Right lobe of liver (tissue), 6 donors: ENCODE data around the gene ATR. TPM values are rescaled to one million over a fixed set of nuclear protein-coding genes. Genes with fewer than 3 reads are reported as not detected.
"Not testable (repeated sequence)": the region's sequence is repeated elsewhere in the genome, so short reads cannot be mapped to it uniquely, and the experiment has no call there.

Source experiments
- ATAC-seq, 4 donors: fragments of 200-7000 bp; cut with Tn5 transposase; one replicate each; pipeline ENCODE4 v1.9.1; 2020; ENCODE audit warnings: mild to moderate bottlenecking in 4 of 4, moderate library complexity in 4 of 4
- DNase-seq, 3 donors: peaks; one replicate each; pipeline ENCODE4 v3.0.0-alpha.2; 2020
- H3K27ac ChIP-seq, 3 donors: fragments of 200-600 bp; one replicate each; pipeline ENCODE4 v1.8.0; 2022
- H3K27me3 ChIP-seq, 2 donors: fragments of 200-600 bp; one replicate each; pipeline ENCODE4 v1.8.0; 2022
- H3K36me3 ChIP-seq, 4 donors: fragments of 200-600 bp; sonication (generic) in 1 of 4; one replicate each; pipeline versions ENCODE4 v1.5.1 to v1.8.0; 2017 to 2022; ENCODE audit warnings: control low read depth in 1 of 4
- H3K4me1 ChIP-seq, 4 donors: fragments of 200-600 bp; sonication (generic) in 1 of 4; one replicate each; pipeline versions ENCODE4 v1.5.1 to v1.8.0; 2017 to 2022; ENCODE audit warnings: control low read depth in 1 of 4
- H3K4me3 ChIP-seq, 3 donors: fragments of 200-600 bp; one replicate each; pipeline ENCODE4 v1.8.0; 2022
- H3K9me3 ChIP-seq, 4 donors: fragments of 200-600 bp; sonication (generic) in 1 of 4; one replicate each; pipeline versions ENCODE4 v1.5.1 to v1.8.0; 2017 to 2022; ENCODE audit warnings: control low read depth in 1 of 4
- CTCF ChIP-seq, 4 donors: fragments of 200-600 bp in 3 of 4; fragments of 450-650 bp in 1 of 4; IDR thresholded peaks; one replicate each; pipeline versions ENCODE4 v1.5.1 to v1.8.0; 2016 to 2022; ENCODE audit warnings: antibody characterized with exemption in 4 of 4, mild to moderate bottlenecking in 2 of 4
- POLR2A ChIP-seq: fragments of 450-650 bp; IDR thresholded peaks from one replicate; pipeline ENCODE4 v1.6.1; 2017; ENCODE audit warnings: antibody characterized with exemption, mild to moderate bottlenecking
- WGBS: methylation state at CpG from one replicate; pipeline ENCODE4 v1.1.6; 2018; ENCODE audit warnings: low coverage, low lambda C conversion rate; ENCODE audit not compliant: insufficient coverage; ENCODE audit errors: missing lambda C conversion rate; 5-methylcytosine and 5-hydroxymethylcytosine counted together
- intact Hi-C, 2 donors: fragments of 100-400 bp; cut with DNase I; formaldehyde crosslinking; loops; one replicate each; pipeline versions ENCODE4 v1.11.2 to v1.14.1; 2022
- total RNA-seq, 6 experiments: library from RNA; depleted of rRNA in 2 of 6; stranded (reverse); fragments of >200 nt in 2 of 6; fragmentation: NEBNext Ultra II Directional in 3 of 6; extraction: Animal tissue kit (Norgen Biotek cat#: 25700) in 3 of 6; gene quantifications; one replicate each; pipeline versions ENCODE4 v1.1.0 to v1.2.4, GENCODE V29; 2016 to 2023
- donor health status: DM: no; HTN: yes; CAD: no.
- donor health status: DM: no; HTN: no; CAD: no.
- donor health status: DM: no; HTN: no; CAD: no.
- donor health status: DM: no; HTN: yes; CAD: no.
- donor health status: DM: no; HTN: yes; CAD: no.

The ATR gene
- total RNA-seq, 6 experiments from 2014 or later, result 8.0 to 26.9 (median 15.7) TPM

DNA sequence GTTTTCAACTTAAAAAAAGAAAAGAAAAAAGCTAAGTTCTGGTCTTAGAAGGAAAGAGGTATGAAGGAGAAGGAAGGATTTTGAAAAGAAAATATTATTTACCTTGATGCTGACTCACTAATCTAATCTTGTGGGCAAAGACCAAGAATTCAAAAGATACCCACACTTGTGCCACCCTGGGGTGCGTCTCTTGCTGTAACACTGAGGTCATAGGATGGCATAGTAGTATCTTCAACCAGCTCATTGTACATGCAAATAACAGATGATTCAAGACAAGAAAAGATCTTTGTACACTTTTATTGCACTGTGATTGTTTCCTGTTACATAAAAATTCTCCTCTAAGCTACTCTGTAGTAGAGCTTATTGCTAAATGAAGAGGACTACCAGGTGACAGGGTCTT lies 35.0 kb upstream of the ATR start:
- no peaks in the 10 kb centered on the region for H3K4me1 ChIP-seq
- H3K27me3 ChIP-seq, result no peaks in the 10 kb centered on the region
- no peak for DNase-seq
- ATAC-seq, result peak in 1 of 4 donors; percentile 48
- TF ChIP-seq CTCF (IDR thresholded peaks at IDR 0.05) (no peak), POLR2A (no peak)
- H3K36me3 ChIP-seq, result no peaks in the 10 kb centered on the region
- H3K9me3 ChIP-seq, result no peaks in the 10 kb centered on the region
- H3K27ac ChIP-seq, result no peak overlapping the region
- intact Hi-C loops, result no loop called here
- H3K4me3 ChIP-seq, result no peak overlapping the region
- 75% methylated on average over 1 of the region's 1 CpG for WGBS

- intact Hi-C loops, result no loop called here
- H3K36me3 ChIP-seq, result no peaks in the 10 kb centered on the region
- H3K27ac ChIP-seq, result no peak overlapping the region
- WGBS, result 100% methylated on average over 1 of the region's 1 CpG
- no peak overlapping the region for H3K4me3 ChIP-seq
- no peaks in the 10 kb centered on the region for H3K9me3 ChIP-seq
- no peak for TF ChIP-seq POLR2A
- TF ChIP-seq CTCF (IDR thresholded peaks at IDR 0.05), result no peak
- ATAC-seq (no peak), DNase-seq (no peak)
- H3K27me3 ChIP-seq, result no peaks in the 10 kb centered on the region
- no peaks in the 10 kb centered on the region for H3K4me1 ChIP-seq
These were observed 32.7 kb upstream of the ATR start for GRCh38 chr3:142611206-142611605.

GRCh38 chr3:142609136-142609535 lies 30.6 kb upstream of the ATR start:
- H3K4me3 ChIP-seq, result no peak overlapping the region
- intact Hi-C loops, result no loop called here

DNA sequence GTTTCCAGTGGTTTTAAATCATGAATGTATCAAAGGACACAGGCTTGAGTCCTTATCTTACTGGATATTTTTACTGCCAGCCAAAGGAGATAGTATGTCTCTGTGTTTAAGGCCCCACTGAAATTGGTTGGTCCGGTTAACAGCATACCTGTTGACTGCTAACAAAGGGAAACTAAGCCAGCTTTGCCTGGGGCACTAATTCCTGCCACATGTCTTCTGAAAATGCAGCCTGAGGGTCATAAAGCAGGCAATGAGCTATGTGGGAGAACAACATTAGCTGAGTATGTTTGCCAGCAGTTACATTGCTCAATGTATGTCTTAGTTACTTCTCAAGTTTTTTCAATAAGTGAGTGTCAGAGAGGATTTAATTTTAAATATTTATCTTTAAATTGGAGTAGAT lies 30.1 kb upstream of the ATR start:
- WGBS, result 92% methylated on average over 1 of the region's 1 CpG
- H3K9me3 ChIP-seq, result no peaks in the 10 kb centered on the region
- DNase-seq (no peak), ATAC-seq (no peak)
- H3K4me1 ChIP-seq, result no peaks in the 10 kb centered on the region
- no peak overlapping the region for H3K4me3 ChIP-seq
- intact Hi-C loops, result no loop called here
- no peaks in the 10 kb centered on the region for H3K27me3 ChIP-seq
- H3K36me3 ChIP-seq, result no peaks in the 10 kb centered on the region
- no peak for TF ChIP-seq CTCF (IDR thresholded peaks at IDR 0.05)
- TF ChIP-seq POLR2A, result no peak
- no peak overlapping the region for H3K27ac ChIP-seq

More at GRCh38 chr3:142609136-142609535, 30.6 kb upstream of the ATR start:
- Histone ChIP-seq H3K9me3 (no peaks in the 10 kb centered on the region), H3K27me3 (no peaks in the 10 kb centered on the region), H3K4me1 (no peaks in the 10 kb centered on the region), H3K36me3 (no peaks in the 10 kb centered on the region), H3K27ac (no peak overlapping the region)
- ATAC-seq, result no peak
- DNase-seq, result no peak
- 88% methylated on average over 1 of the region's 1 CpG for WGBS
- TF ChIP-seq POLR2A (no peak), CTCF (IDR thresholded peaks at IDR 0.05) (no peak)

DNA sequence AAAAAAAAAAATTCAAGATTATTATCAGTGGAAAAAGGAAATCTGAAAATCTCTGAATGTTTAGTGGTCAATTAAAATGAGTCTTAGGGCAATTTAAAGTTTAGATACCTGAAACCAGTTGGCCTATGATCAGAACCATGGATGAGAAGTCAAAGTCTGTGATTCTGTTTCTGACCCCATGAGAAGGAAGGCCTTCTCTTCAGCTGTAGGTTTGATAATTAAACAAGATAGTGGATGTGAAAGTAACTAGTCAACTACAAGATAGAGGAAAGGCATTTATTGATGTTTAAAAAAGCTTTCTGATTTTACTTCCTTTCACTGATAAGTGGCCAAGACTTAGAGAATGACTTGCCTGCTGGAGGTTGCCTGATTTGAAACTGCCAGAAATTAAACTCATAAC lies 26.4 kb upstream of the ATR start:
- H3K27ac ChIP-seq, result no peak overlapping the region

GRCh38 chr3:142603386-142603705 lies 24.8 kb upstream of the ATR start:
- H3K9me3 ChIP-seq, H3K4me3 ChIP-seq, DNase-seq, H3K4me1 ChIP-seq, H3K27me3 ChIP-seq, ATAC-seq, H3K27ac ChIP-seq, intact Hi-C loops, H3K36me3 ChIP-seq: not testable (repeated sequence)
- 93% methylated on average over 7 of the region's 7 CpGs for WGBS

More for the DNA sequence above, 26.4 kb upstream of the ATR start:
- intact Hi-C loops, result no loop called here
- Histone ChIP-seq H3K4me1 (no peaks in the 10 kb centered on the region), H3K36me3 (no peaks in the 10 kb centered on the region), H3K27me3 (no peaks in the 10 kb centered on the region), H3K9me3 (no peaks in the 10 kb centered on the region), H3K4me3 (no peak overlapping the region)
- DNase-seq (no peak), ATAC-seq (peak in 1 of 4 donors; percentile 31)
- TF ChIP-seq CTCF (IDR thresholded peaks at IDR 0.05) (no peak), POLR2A (no peak)
